MCF 10A (cell line): ENCODE measurements around the gene HTN1. TPM values are rescaled to one million over a fixed set of nuclear protein-coding genes. Genes with fewer than 3 reads are reported as not detected.
"Not testable (repeated sequence)": the region's sequence is repeated elsewhere in the genome, so short reads cannot be mapped to it uniquely, and the experiment has no call there.

Source experiments
- Bru-seq: library from RNA; stranded (reverse); fragments of 400-500 nt; gene quantifications from one replicate; lab custom pipeline; 2021; lab: Mats Ljungman, UMichigan
- BruChase-seq, 2 experiments: library from RNA; stranded (reverse); fragments of 400-500 nt; gene quantifications; one replicate each; lab custom pipeline; 2021; lab: Mats Ljungman, UMichigan
- BruUV-seq: library from RNA; stranded (reverse); fragments of 400-500 nt; replicated peaks from 2 replicates; lab custom pipeline; 2021; lab: Mats Ljungman, UMichigan
- CTCF ChIA-PET: fragments of 300-600 bp; sonication (Branson Sonifier 250); formaldehyde crosslinking; extraction: SDS; loops from one replicate; lab custom pipeline; 2021; ENCODE audit warnings: antibody characterized with exemption, inconsistent platforms; lab: Yijun Ruan, JAX
- POLR2A ChIA-PET: fragments of 300-600, 350-650 bp; sonication (Branson Sonifier 250); formaldehyde crosslinking; extraction: SDS; loops from one replicate; lab custom pipeline; 2020; ENCODE audit warnings: antibody characterized with exemption, inconsistent platforms; lab: Yijun Ruan, JAX
- DNase-seq: peaks from one replicate; pipeline ENCODE4 v3.0.0-alpha.2; 2018; ENCODE audit not compliant: unreplicated experiment
- H3K27ac Mint-ChIP-seq: one replicate; pipeline ENCODE4 v1.8.0; 2022; ENCODE audit warnings: mild to moderate bottlenecking, low read depth, mixed read lengths; ENCODE audit not compliant: unreplicated experiment
- H3K27me3 Mint-ChIP-seq: one replicate; pipeline ENCODE4 v1.8.0; 2022; ENCODE audit warnings: mixed read lengths; ENCODE audit not compliant: insufficient read depth, unreplicated experiment
- H3K36me3 Mint-ChIP-seq: one replicate; pipeline ENCODE4 v1.8.0; 2022; ENCODE audit warnings: mild to moderate bottlenecking, moderate library complexity, mixed read lengths; ENCODE audit not compliant: insufficient read depth, unreplicated experiment
- H3K4me1 Mint-ChIP-seq: one replicate; pipeline ENCODE4 v1.8.0; 2022; ENCODE audit warnings: mixed read lengths; ENCODE audit not compliant: insufficient read depth, unreplicated experiment
- H3K4me3 Mint-ChIP-seq: one replicate; pipeline ENCODE4 v1.8.0; 2022; ENCODE audit warnings: mild to moderate bottlenecking, moderate library complexity, mixed read lengths; ENCODE audit not compliant: unreplicated experiment
- H3K9me3 Mint-ChIP-seq: one replicate; pipeline ENCODE4 v1.8.0; 2022; ENCODE audit warnings: mixed read lengths; ENCODE audit not compliant: unreplicated experiment
- intact Hi-C: fragments of 100-400 bp; cut with micrococcal nuclease; formaldehyde crosslinking; loops from 2 replicates; pipeline ENCODE4 v1.14.1; 2022
- long read RNA-seq: library from polyadenylated mRNA; stranded (forward); transcript quantifications from one replicate; pipeline ENCODE4 v2.0.0, GENCODE V29; 2022
- total RNA-seq: library from RNA; stranded (reverse); gene quantifications from 2 replicates; pipeline ENCODE4 v1.2.3, GENCODE V29; 2022
- TF ChIP-seq, protein P1 (sequence below): fragments of 200-600 bp; IDR thresholded peaks from one replicate; pipeline ENCODE4 v1.8.0; 2022; ENCODE audit warnings: antibody characterized with exemption, mild to moderate bottlenecking; ENCODE audit not compliant: unreplicated experiment

HTN1 gene
- total RNA-seq (not detected in 2 replicates), Bru-seq, nascent RNA (not detected), BruChase-seq, experiment 1, labeled RNA remaining after a 6-hour chase (not detected), BruChase-seq, experiment 2, labeled RNA remaining after a 2-hour chase (not detected)
- long read RNA-seq: 0 reads

DNA sequence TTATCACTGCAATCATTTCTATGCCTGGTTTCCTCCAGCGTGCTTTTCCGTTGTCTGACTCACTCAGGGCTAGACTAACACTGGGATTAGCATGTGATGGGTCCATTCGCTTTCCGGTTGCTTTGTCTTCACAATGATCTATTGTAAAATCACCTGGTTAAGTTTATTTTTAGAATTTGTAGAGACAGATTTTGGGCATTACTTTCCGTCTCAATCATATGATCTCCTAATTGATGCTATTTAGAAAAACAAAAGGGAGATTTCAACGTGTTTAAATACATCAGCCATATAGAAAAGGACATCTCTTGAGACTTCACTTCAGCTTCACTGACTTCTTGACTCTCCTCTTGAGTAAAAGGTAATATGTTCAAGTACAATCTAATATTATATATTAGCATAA is at the start of gene HTN1:
Gene HTN1, plus strand, starts transcription at position 301 of the 400 bp plus-strand sequence. CDS start 2,639 bp downstream, outside the sequence.
- BruUV-seq, H3K4me3 Mint-ChIP-seq, H3K36me3 Mint-ChIP-seq, POLR2A ChIA-PET, H3K4me1 Mint-ChIP-seq, CTCF ChIA-PET, intact Hi-C loops, H3K27ac Mint-ChIP-seq, DNase-seq, H3K9me3 Mint-ChIP-seq: not testable (repeated sequence)
- peaks cover 35% of the 10 kb centered on the region for H3K27me3 Mint-ChIP-seq

DNA sequence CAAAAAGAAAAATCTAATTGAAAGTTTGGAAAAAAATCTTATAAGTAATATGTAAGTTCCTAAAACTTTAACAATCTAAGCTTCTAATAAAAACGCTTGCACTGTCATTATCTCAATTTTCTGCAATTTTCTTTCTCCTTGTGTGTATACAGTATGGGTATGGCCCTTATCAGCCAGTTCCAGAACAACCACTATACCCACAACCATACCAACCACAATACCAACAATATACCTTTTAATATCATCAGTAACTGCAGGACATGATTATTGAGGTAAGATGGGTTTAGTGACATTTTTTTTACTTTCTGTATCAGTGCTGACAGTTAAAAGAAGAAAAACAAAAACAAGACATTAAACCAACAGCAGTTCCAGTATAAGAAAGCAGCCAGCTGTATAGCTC is 49.5 kb upstream of the HTN1 start:
- intact Hi-C loops: no loop called here
- peaks cover 49% of the 10 kb centered on the region for H3K27me3 Mint-ChIP-seq
- no peaks in the 10 kb centered on the region for H3K4me1 Mint-ChIP-seq
- TF ChIP-seq, protein P1, sequence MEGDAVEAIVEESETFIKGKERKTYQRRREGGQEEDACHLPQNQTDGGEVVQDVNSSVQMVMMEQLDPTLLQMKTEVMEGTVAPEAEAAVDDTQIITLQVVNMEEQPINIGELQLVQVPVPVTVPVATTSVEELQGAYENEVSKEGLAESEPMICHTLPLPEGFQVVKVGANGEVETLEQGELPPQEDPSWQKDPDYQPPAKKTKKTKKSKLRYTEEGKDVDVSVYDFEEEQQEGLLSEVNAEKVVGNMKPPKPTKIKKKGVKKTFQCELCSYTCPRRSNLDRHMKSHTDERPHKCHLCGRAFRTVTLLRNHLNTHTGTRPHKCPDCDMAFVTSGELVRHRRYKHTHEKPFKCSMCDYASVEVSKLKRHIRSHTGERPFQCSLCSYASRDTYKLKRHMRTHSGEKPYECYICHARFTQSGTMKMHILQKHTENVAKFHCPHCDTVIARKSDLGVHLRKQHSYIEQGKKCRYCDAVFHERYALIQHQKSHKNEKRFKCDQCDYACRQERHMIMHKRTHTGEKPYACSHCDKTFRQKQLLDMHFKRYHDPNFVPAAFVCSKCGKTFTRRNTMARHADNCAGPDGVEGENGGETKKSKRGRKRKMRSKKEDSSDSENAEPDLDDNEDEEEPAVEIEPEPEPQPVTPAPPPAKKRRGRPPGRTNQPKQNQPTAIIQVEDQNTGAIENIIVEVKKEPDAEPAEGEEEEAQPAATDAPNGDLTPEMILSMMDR: no peak
- DNase-seq: no peak
- H3K36me3 Mint-ChIP-seq: no peaks in the 10 kb centered on the region
- H3K4me3 Mint-ChIP-seq: no peak overlapping the region
- CTCF ChIA-PET: no interaction called here
- no TSS peak for BruUV-seq
- no peaks in the 10 kb centered on the region for H3K9me3 Mint-ChIP-seq
- POLR2A ChIA-PET: no interaction called here
- no peak overlapping the region for H3K27ac Mint-ChIP-seq

DNA sequence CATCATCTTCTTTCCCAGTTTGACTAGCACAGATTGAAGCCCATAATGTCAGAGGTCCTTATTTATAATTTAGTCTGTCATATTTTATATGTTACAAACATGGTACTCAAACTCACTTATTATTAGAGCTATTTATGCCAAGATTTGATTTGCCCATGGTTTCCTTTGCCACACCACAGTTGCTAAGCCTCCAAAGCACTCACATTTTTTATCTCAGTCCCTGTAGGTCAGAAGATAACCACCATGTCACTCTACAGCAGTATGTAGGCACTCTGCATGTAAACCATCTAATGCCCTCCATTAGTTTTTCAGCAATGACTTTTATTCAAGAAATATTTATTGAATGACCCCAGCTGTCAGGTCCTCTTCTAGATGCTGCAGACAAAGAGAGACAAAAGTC is 47.7 kb upstream of the HTN1 start:
- no peaks in the 10 kb centered on the region for H3K4me1 Mint-ChIP-seq
- H3K27ac Mint-ChIP-seq: no peak overlapping the region
- POLR2A ChIA-PET: no interaction called here
- H3K9me3 Mint-ChIP-seq: no peaks in the 10 kb centered on the region
- BruUV-seq: no TSS peak
- DNase-seq: no peak
- TF ChIP-seq, protein P1: no peak
- CTCF ChIA-PET: no interaction called here
- intact Hi-C loops: no loop called here
- no peaks in the 10 kb centered on the region for H3K36me3 Mint-ChIP-seq
- peaks cover 59% of the 10 kb centered on the region for H3K27me3 Mint-ChIP-seq
- no peak overlapping the region for H3K4me3 Mint-ChIP-seq

DNA sequence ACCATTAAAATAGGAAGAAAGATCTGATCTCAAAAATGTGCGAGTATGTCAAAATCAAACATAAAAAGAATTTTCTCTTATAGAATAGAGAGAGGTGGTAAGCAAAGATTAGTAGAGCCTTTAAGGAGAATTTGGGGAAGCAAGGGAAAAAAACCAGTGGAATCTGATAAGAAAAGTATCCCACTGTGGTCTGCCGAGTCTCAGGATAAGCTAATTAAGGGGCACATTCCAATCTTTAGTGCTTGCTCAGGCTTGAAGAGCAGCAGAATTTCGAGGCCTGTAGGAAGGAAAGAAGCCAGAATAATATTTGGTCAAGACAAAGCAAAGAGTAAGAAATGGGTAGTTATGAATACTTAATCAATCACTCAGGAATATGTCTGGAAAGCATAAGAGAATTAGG is 41.5 kb upstream of the HTN1 start:
- Mint-ChIP-seq H3K4me1 (no peaks in the 10 kb centered on the region), H3K27ac (no peak overlapping the region), H3K9me3 (no peaks in the 10 kb centered on the region), H3K36me3 (no peaks in the 10 kb centered on the region), H3K27me3 (peaks cover 93% of the 10 kb centered on the region), H3K4me3 (no peak overlapping the region)
- ChIA-PET POLR2A (no interaction called here), CTCF (interaction anchor here (0.6 kb wide), 1 partner anchor 73 kb away, joined by 3 read pairs; no protein-coding TSS in a partner anchor)
- no peak for DNase-seq
- TF ChIP-seq, protein P1: no peak
- BruUV-seq: no TSS peak
- intact Hi-C loops: no loop called here

DNA sequence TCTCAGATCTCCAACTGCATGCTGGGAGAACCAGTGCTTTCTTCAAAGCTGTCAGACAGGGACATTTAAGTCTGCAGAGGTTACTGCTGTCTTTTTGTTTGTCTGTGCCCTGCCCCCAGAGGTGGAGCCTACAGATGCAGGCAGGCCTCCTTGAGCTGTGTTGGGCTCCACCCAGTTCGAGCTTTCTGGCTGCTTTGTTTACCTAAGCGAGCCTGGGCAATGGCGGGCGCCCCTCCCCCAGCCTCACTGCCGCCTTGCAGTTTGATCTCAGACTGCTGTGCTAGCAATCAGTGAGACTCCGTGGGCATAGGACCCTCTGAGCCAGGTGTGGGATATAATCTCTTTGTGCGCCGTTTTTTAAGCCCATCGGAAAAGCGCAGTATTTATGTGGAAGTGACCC is 31.2 kb upstream of the HTN1 start:
- H3K9me3 Mint-ChIP-seq, H3K4me1 Mint-ChIP-seq, POLR2A ChIA-PET, CTCF ChIA-PET, intact Hi-C loops, DNase-seq, H3K27ac Mint-ChIP-seq, H3K36me3 Mint-ChIP-seq, BruUV-seq, H3K4me3 Mint-ChIP-seq: not testable (repeated sequence)
- H3K27me3 Mint-ChIP-seq: peaks cover 33% of the 10 kb centered on the region
